ENCODE measurements around the gene ZNF746. TPM values are rescaled to one million over a fixed set of nuclear protein-coding genes. Genes with fewer than 3 reads are reported as not detected.

ZNF746 gene
- polyA plus RNA-seq, 1 donor from 2014 or later = 17.2 TPM

GRCh38 chr7:149459540-149460452 lies 37.8 kb downstream of the ZNF746 start:
- Histone ChIP-seq H3K27me3 (ENCODE audit: insufficient read depth, low read depth, low read length) (no peaks in the 10 kb centered on the region), H3K4me3 (ENCODE audit: low read length) (peak overlapping the region; percentile 78), H3K79me2 (replicated peaks; ENCODE audit: insufficient read depth, low read length) (peaks cover 28% of the 10 kb centered on the region), H3K4me2 (ENCODE audit: low read length) (no peak overlapping the region), H3K9me3 (ENCODE audit: low read length) (no peaks in the 10 kb centered on the region), H4K20me1 (ENCODE audit: insufficient read depth) (no peaks in the 10 kb centered on the region), H3K9me2 (ENCODE audit: insufficient read depth, low read length) (no peaks in the 10 kb centered on the region), H3F3A (ENCODE audit: insufficient read depth, low read length, poor library complexity, severe bottlenecking) (peaks cover 3% of the 10 kb centered on the region), H3K9ac (ENCODE audit: low read length) (peak overlapping the region; percentile 76), H3K27ac (ENCODE audit: low read length) (no peak overlapping the region), H3K36me3 (ENCODE audit: insufficient read depth, low read length) (no peaks in the 10 kb centered on the region), H2AFZ (ENCODE audit: low read depth, low read length) (no peak overlapping the region)
- TF ChIP-seq TAF1 (IDR thresholded peaks at IDR 0.05; ENCODE audit: low read depth) (no peak), EP300 (conservative IDR thresholded peaks at IDR 0.05; ENCODE audit: poor library complexity, severe bottlenecking) (no peak), SMC3 (conservative IDR thresholded peaks at IDR 0.05; ENCODE audit: poor library complexity) (no peak), RAD21 (conservative IDR thresholded peaks at IDR 0.05) (no peak)

DNA sequence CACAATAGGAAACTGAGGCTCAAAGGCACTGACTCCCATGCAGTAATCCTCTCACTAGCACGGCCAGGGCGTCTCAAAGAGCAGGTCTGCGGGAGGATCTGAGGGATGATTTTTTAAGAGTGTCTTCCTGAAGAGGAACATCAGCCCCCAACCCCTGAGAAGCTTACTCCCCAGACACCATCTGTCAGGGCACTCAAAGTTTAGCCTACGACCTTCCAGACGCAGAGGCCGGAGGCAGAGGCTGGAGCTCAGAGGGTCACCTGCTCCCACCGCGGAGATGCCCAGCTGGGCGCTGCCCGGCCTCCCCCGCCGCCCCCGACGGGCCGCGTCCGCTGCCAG lies 38.4 kb downstream of the ZNF746 start:
- Histone ChIP-seq H3K9ac (ENCODE audit: low read length) (peak overlapping the region; percentile 63), H2AFZ (ENCODE audit: low read depth, low read length) (no peak overlapping the region), H3K79me2 (replicated peaks; ENCODE audit: insufficient read depth, low read length) (peaks cover 28% of the 10 kb centered on the region), H3F3A (ENCODE audit: insufficient read depth, low read length, poor library complexity, severe bottlenecking) (peaks cover 3% of the 10 kb centered on the region), H3K27ac (ENCODE audit: low read length) (no peak overlapping the region), H3K4me3 (ENCODE audit: low read length) (peak overlapping the region; percentile 62), H3K9me3 (ENCODE audit: low read length) (no peaks in the 10 kb centered on the region), H4K20me1 (ENCODE audit: insufficient read depth) (no peaks in the 10 kb centered on the region), H3K4me2 (ENCODE audit: low read length) (no peak overlapping the region), H3K36me3 (ENCODE audit: insufficient read depth, low read length) (no peaks in the 10 kb centered on the region), H3K9me2 (ENCODE audit: insufficient read depth, low read length) (no peaks in the 10 kb centered on the region), H3K27me3 (ENCODE audit: insufficient read depth, low read depth, low read length) (no peaks in the 10 kb centered on the region)
- no peak for TF ChIP-seq SMC3 (conservative IDR thresholded peaks at IDR 0.05; ENCODE audit: poor library complexity)
- TF ChIP-seq CTCF (IDR thresholded peaks at IDR 0.05; ENCODE audit: poor library complexity, severe bottlenecking) = no peak
- TF ChIP-seq MXI1 (conservative IDR thresholded peaks at IDR 0.05; ENCODE audit: poor library complexity, severe bottlenecking) = no peak
- no peak for TF ChIP-seq POLR2AphosphoS5 (IDR thresholded peaks at IDR 0.05)
- TF ChIP-seq EZH2 (IDR thresholded peaks at IDR 0.05; ENCODE audit: borderline replicate concordance, insufficient read depth, low read length, poor library complexity, severe bottlenecking) = no peak
- no peak for TF ChIP-seq REST (IDR thresholded peaks at IDR 0.05; ENCODE audit: borderline replicate concordance)
- no peak for TF ChIP-seq RAD21 (conservative IDR thresholded peaks at IDR 0.05)
- TF ChIP-seq TAF1 (IDR thresholded peaks at IDR 0.05; ENCODE audit: low read depth) = no peak
- no peak for TF ChIP-seq EP300 (conservative IDR thresholded peaks at IDR 0.05; ENCODE audit: poor library complexity, severe bottlenecking)
